Skin of body (tissue), 2 donors: ENCODE results near the gene CPA2. TPM values are rescaled to one million over a fixed set of nuclear protein-coding genes. Genes with fewer than 3 reads are reported as not detected.

Experiments used
- DNase-seq: peaks from one replicate; lab custom pipeline; 2025; lab: John Stamatoyannopoulos, UW
- total RNA-seq: library from RNA; depleted of rRNA; stranded (reverse); fragments of >200 nt; gene quantifications from one replicate; pipeline ENCODE4 v1.2.3, GENCODE V29; 2014

The CPA2 gene
- total RNA-seq, 1 donor from 2014 or later, result not detected

GRCh38 chr7:130254555-130254954 is 12.1 kb upstream of the CPA2 start:
- DNase-seq, result no peak

DNA sequence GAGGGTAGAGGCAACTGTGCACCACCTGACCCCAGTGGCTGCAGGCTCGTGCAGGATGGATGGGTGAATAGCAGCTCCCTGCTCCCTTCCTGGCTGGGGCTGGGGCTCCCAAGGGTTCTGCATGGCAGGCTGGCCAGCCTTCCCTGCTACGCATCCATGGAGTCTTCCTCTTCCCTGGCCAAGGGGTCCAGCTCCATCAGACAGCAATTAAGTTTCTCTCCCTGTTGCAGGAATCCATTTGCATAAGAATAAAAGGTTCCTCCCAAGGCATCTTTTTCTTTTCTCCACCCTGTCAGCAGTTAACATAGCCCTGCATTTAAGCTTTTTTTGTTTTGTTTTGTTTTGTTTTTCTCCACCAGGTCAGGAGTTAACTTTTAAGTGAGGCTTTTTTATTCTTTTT is 10.0 kb upstream of the CPA2 start:
- no peak for DNase-seq

DNA sequence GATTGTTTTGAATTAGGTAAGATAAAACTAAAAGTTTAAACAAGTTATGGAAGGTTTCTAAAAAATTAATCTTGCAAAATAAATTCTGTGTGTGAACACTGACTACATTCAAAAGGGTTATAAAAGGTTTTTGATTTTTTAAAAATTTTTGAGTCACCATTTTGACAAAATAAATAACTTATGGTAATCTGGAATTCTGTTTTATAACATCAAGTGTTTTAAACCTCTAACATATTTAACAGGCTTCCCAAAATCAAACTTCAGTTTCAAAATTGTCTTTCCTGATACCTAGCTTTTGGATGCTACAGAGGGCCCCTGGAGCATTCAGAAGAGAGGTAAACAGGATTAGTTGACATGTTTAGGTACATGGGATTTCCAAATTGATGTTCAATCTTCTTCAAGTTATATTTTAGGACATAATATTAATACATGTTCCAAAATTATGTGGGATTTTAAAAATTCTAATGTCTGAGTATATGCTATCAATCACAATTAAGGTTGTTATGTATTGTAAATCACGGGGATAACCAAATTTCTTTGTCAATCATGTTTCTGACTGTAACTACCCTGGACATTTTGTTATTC is 8.1 kb upstream of the CPA2 start:
- no peak for DNase-seq

- no peak for DNase-seq
Observed at GRCh38 chr7:130262448-130262847, 4.2 kb upstream of the CPA2 start.

DNA sequence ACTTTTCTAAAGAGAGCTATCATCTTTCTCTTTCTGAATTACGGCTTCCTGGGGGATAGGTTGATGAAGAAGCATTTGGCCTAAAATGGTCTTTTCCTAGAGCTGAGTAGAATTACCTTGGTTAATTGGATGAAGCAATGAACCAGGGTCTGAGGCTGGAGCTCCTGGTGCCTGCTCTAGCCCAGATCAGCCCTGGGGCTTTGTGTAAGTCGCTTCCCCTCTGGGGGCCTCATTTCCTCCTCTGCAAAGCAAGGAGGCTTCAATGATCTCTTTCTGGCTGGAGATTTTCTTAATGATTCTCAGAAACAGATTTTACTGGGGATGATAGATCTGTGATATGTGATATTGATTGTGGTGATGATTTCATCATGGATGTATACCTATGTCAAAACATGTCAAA is 3.5 kb upstream of the CPA2 start:
- no peak for DNase-seq

GRCh38 chr7:130266961-130267321 is 278 bp downstream of the CPA2 start:
- DNase-seq, result no peak

- no peak for DNase-seq
Observed at GRCh38 chr7:130268463-130269317, 2.0 kb downstream of the CPA2 start.

GRCh38 chr7:130269318-130269694 is 2.6 kb downstream of the CPA2 start:
- no peak for DNase-seq

- DNase-seq, result no peak
Observed at GRCh38 chr7:130270947-130271800, 4.5 kb downstream of the CPA2 start.

- no peak for DNase-seq
Observed at GRCh38 chr7:130272381-130273080, 5.9 kb downstream of the CPA2 start.

- DNase-seq, result peak; percentile 84
Observed at GRCh38 chr7:130273081-130273932, 6.6 kb downstream of the CPA2 start.

- peak; percentile 80 for DNase-seq
Observed at GRCh38 chr7:130273933-130274255, 7.2 kb downstream of the CPA2 start.

DNA sequence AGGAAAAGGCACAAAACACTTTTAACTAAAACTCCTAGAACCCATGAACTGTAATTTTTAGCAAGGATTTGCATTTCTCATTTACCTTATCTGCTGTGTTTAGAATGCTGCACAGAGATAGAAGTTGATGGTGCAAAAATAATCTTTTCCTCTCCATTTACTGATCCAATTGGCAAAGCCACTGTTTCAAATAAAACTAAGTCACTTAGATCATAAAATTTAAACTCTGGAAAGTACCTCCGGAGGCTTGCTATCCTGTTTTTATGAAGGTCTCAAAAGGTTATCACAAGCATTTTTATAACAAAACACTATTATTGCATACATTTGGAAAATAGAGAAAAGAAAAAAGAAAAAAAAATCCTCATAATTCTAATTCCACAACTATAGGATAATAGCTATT is 7.6 kb downstream of the CPA2 start:
- no peak for DNase-seq

DNA sequence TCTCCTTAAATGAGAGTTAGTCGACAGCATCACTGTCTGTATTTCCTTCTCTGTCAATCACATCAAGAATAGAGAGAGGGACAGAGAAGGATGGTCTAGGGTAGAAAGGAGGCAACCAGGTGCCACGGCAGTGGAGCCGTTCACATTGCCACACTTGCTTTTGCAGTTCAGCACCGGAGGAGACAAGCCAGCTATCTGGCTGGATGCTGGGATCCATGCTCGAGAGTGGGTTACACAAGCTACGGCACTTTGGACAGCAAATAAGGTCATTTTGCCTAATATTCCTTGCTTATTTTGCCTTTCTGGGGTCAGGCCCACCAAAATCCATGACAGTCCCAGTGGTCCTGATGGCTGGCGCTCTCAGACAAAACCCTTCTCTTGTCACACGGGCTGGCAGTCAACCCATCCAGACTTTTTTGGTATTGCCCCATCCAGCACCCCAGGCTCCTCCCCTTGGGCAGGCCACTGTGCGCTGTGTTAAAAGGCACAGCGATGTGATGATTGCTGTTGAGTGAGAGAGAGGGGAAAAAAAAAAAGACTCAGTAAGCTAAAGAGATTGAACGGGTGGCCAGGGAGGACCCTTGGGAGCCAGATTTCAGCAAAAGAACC is 8.4 kb downstream of the CPA2 start:
- DNase-seq, result peak; percentile 29

- DNase-seq, result peak; percentile 70
Observed at GRCh38 chr7:130275826-130276297, 9.2 kb downstream of the CPA2 start.

- peak; percentile 66 for DNase-seq
Observed at GRCh38 chr7:130276796-130277762, 10.4 kb downstream of the CPA2 start.

GRCh38 chr7:130277763-130278643 is 11.3 kb downstream of the CPA2 start:
- DNase-seq, result peak; percentile 83

- peak; percentile 99 for DNase-seq
Observed at GRCh38 chr7:130278860-130279259, 12.2 kb downstream of the CPA2 start.
